ENCODE measurements around the gene RGMB.
"Not testable (repeated sequence)": the region's sequence is repeated elsewhere in the genome, so short reads cannot be mapped to it uniquely, and the experiment has no call there.

Gene RGMB

DNA sequence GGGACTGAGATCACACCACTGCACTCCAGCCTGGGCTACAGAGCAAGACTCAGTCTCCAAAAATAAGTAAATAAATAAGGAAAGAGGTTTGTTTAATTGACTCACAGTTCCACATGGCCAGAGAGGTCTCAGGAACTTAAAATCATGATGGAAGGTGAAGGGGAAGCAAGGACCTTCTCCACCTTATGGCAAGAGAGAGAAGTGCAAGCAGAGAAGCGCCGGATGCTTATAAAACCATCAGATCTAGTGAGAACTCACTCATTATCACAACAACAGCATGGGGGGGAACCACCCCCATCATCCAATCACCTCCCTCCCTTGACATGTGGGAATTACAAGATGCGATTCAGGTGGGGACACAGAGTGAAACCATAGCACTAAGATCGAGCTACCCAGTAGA lies 22.8 kb upstream of the RGMB start:
- Histone ChIP-seq H3K4me1 (ENCODE audit: control insufficient read depth in 1 of 2, insufficient read depth in 1 of 2, low read depth in 1 of 2, low read length in 1 of 2) (no peaks in the 10 kb centered on the region), H3K27me3 (peaks cover 19% of the 10 kb centered on the region), H3K4me3 (ENCODE audit: low read depth in 1 of 2, low read length in 1 of 2) (no peak overlapping the region), H3K27ac (no peak overlapping the region), H3K9me3 (no peaks in the 10 kb centered on the region), H3K36me3 (no peaks in the 10 kb centered on the region)
- TF ChIP-seq, protein P1, sequence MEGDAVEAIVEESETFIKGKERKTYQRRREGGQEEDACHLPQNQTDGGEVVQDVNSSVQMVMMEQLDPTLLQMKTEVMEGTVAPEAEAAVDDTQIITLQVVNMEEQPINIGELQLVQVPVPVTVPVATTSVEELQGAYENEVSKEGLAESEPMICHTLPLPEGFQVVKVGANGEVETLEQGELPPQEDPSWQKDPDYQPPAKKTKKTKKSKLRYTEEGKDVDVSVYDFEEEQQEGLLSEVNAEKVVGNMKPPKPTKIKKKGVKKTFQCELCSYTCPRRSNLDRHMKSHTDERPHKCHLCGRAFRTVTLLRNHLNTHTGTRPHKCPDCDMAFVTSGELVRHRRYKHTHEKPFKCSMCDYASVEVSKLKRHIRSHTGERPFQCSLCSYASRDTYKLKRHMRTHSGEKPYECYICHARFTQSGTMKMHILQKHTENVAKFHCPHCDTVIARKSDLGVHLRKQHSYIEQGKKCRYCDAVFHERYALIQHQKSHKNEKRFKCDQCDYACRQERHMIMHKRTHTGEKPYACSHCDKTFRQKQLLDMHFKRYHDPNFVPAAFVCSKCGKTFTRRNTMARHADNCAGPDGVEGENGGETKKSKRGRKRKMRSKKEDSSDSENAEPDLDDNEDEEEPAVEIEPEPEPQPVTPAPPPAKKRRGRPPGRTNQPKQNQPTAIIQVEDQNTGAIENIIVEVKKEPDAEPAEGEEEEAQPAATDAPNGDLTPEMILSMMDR (IDR thresholded peaks at IDR 0.05) = no peak

DNA sequence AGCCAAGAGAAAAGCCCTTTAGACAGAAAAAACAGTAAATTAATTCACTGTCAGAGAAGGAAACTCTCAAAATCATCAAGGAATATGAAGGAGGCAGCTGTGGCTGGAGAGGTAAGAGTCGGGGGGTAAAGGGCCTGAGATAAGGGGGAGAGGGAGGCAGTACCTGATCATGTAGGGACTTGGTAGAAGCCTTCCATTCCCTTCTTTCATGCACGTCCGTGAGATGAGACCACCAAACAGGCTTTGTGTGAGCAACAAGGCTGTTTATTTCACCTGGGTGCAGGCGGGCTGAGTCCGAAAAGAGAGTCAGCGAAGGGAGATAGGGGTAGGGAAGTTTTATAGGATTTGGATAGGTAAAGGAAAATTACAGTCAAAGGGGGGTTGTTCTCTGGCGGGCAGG lies 21.1 kb upstream of the RGMB start:
- not testable (repeated sequence) for H3K4me3 ChIP-seq (ENCODE audit: low read depth in 1 of 2, low read length in 1 of 2)

DNA sequence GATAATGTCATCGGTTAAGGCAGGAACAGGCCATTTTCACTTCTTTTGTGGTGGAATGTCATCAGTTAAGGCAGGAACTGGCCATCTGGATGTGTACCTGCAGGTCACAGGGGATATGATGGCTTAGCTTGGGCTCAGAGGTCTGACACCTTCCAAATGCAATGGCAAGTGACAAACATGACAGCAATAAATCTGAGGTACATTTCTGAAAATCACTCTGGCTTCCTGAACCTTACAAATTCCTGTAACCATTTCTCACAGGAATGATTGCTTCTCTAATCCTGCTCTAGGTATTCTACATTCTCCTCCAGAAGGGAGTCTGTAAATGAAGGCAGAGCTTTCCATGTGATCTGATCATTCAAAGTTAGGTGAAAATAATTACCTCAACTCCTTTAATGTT lies 20.7 kb upstream of the RGMB start:
- not testable (repeated sequence) for H3K36me3 ChIP-seq; H3K4me3 ChIP-seq (ENCODE audit: low read depth in 1 of 2, low read length in 1 of 2)

More for the DNA sequence above, 21.1 kb upstream of the RGMB start:
- H3K27me3 ChIP-seq = peaks cover 28% of the 10 kb centered on the region
- not testable (repeated sequence) for H3K36me3 ChIP-seq; H3K27ac ChIP-seq; H3K9me3 ChIP-seq; H3K4me1 ChIP-seq (ENCODE audit: control insufficient read depth in 1 of 2, insufficient read depth in 1 of 2, low read depth in 1 of 2, low read length in 1 of 2)

DNA sequence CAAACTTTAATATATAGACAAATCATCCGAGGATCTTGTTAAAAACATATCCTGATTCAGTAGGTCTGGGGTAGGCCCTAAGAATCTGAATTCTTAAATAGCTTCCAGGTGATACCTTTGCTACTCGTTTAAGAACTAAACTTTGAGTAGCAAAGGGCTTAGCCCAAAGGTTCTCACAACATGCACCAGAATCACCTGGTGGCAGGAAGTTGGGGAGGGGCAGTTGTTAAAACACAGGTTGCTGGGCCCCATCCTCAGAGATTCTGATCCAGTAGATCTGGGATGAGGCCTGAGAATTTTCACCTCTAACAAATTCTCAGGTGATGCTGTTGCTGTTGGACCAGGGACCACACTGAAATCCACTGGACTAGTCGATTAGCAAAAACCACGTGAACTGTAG lies 20.0 kb upstream of the RGMB start:
- Histone ChIP-seq H3K27me3 (peaks cover 40% of the 10 kb centered on the region), H3K4me3 (ENCODE audit: low read depth in 1 of 2, low read length in 1 of 2) (no peak overlapping the region)
- TF ChIP-seq, protein P1 (IDR thresholded peaks at IDR 0.05) = no peak

More for the DNA sequence above, 20.7 kb upstream of the RGMB start:
- H3K9me3 ChIP-seq; H3K4me1 ChIP-seq (ENCODE audit: control insufficient read depth in 1 of 2, insufficient read depth in 1 of 2, low read depth in 1 of 2, low read length in 1 of 2); H3K27ac ChIP-seq: not testable (repeated sequence)
- peaks cover 33% of the 10 kb centered on the region for H3K27me3 ChIP-seq

DNA sequence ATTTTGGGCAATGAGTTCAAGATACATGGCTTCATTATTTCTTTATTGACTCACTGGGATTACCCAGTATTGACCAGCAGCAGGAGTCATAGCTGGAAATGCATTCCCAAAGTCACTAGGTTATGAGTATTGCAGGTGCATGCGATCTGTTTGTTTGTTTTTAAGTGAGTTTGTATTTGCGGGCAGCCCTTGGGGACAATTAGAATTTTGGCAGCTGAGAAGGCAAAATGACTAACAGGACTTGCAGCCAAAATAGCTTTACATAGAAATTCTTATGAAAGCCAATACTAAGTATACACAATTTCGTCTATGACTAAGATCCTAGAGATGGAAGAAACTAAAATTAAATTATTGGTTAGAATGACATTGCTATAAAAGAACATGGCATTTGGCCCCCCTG lies 18.1 kb upstream of the RGMB start:
- Histone ChIP-seq H3K9me3 (no peaks in the 10 kb centered on the region), H3K4me1 (ENCODE audit: control insufficient read depth in 1 of 2, insufficient read depth in 1 of 2, low read depth in 1 of 2, low read length in 1 of 2) (no peaks in the 10 kb centered on the region), H3K27ac (no peak overlapping the region), H3K27me3 (peaks cover 58% of the 10 kb centered on the region), H3K36me3 (no peaks in the 10 kb centered on the region), H3K4me3 (ENCODE audit: low read depth in 1 of 2, low read length in 1 of 2) (no peak overlapping the region)
- TF ChIP-seq, protein P1 (IDR thresholded peaks at IDR 0.05) = no peak

More for the DNA sequence above, 20.0 kb upstream of the RGMB start:
- no peak overlapping the region for H3K27ac ChIP-seq
- no peaks in the 10 kb centered on the region for H3K4me1 ChIP-seq (ENCODE audit: control insufficient read depth in 1 of 2, insufficient read depth in 1 of 2, low read depth in 1 of 2, low read length in 1 of 2)
- H3K36me3 ChIP-seq = no peaks in the 10 kb centered on the region
- H3K9me3 ChIP-seq = no peaks in the 10 kb centered on the region

DNA sequence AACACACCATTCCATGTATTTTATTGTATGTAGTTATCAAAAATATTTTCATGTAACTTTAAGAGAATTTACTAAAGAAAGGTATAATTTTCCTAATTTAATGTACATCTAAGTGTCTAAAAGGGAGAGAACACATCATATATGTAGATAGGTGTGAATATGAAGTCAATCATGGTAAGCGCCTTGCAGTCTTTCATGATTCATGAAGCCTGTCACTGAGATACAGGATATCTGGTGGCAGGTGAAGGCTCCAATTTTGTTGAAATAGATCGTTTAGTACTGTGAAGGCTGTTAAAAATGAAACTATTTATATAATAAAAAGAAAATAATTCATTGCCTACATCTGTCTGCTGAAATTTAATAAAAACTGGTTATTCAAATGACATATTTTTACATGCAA lies 15.5 kb upstream of the RGMB start:
- Histone ChIP-seq H3K4me3 (ENCODE audit: low read depth in 1 of 2, low read length in 1 of 2) (no peak overlapping the region), H3K9me3 (no peaks in the 10 kb centered on the region)
- TF ChIP-seq, protein P1 (IDR thresholded peaks at IDR 0.05) = no peak

More for the DNA sequence above, 15.5 kb upstream of the RGMB start:
- peaks cover 84% of the 10 kb centered on the region for H3K27me3 ChIP-seq
- no peaks in the 10 kb centered on the region for H3K4me1 ChIP-seq (ENCODE audit: control insufficient read depth in 1 of 2, insufficient read depth in 1 of 2, low read depth in 1 of 2, low read length in 1 of 2)
- H3K36me3 ChIP-seq = no peaks in the 10 kb centered on the region
- no peak overlapping the region for H3K27ac ChIP-seq
